ENCODE data around the gene SLC39A7.

GRCh38 chr6:33189164-33189563 is 11.5 kb upstream of the SLC39A7 start:
- TF ChIP-seq POLR2A (IDR thresholded peaks at IDR 0.05): no peak
- TF ChIP-seq, protein P1, sequence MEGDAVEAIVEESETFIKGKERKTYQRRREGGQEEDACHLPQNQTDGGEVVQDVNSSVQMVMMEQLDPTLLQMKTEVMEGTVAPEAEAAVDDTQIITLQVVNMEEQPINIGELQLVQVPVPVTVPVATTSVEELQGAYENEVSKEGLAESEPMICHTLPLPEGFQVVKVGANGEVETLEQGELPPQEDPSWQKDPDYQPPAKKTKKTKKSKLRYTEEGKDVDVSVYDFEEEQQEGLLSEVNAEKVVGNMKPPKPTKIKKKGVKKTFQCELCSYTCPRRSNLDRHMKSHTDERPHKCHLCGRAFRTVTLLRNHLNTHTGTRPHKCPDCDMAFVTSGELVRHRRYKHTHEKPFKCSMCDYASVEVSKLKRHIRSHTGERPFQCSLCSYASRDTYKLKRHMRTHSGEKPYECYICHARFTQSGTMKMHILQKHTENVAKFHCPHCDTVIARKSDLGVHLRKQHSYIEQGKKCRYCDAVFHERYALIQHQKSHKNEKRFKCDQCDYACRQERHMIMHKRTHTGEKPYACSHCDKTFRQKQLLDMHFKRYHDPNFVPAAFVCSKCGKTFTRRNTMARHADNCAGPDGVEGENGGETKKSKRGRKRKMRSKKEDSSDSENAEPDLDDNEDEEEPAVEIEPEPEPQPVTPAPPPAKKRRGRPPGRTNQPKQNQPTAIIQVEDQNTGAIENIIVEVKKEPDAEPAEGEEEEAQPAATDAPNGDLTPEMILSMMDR (IDR thresholded peaks at IDR 0.05): no peak

Measured in gastroesophageal sphincter (tissue), 3 donors.